Measurements from ENCODE around the gene CUEDC1.

DNA sequence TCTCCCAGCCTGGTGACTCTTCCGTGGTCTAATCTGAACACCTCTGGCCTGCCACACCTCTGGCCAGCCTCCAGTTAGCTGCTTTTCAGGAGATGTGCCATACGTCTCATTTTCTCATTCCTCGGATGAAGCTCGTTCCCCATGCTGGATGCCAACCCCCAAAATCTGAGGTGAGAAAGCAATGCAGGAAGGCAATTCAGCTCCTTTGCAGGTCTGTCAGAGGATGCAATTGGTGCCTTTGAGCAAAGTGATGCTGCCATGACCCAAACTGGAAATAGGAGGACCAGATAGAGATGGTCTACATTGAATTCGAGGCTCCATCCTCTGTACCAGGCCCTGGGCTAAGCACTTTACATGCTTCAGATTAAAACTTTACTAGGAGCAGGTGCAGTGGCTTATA lies 11.0 kb upstream of the CUEDC1 start:
- TF ChIP-seq, protein P1, sequence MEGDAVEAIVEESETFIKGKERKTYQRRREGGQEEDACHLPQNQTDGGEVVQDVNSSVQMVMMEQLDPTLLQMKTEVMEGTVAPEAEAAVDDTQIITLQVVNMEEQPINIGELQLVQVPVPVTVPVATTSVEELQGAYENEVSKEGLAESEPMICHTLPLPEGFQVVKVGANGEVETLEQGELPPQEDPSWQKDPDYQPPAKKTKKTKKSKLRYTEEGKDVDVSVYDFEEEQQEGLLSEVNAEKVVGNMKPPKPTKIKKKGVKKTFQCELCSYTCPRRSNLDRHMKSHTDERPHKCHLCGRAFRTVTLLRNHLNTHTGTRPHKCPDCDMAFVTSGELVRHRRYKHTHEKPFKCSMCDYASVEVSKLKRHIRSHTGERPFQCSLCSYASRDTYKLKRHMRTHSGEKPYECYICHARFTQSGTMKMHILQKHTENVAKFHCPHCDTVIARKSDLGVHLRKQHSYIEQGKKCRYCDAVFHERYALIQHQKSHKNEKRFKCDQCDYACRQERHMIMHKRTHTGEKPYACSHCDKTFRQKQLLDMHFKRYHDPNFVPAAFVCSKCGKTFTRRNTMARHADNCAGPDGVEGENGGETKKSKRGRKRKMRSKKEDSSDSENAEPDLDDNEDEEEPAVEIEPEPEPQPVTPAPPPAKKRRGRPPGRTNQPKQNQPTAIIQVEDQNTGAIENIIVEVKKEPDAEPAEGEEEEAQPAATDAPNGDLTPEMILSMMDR (IDR thresholded peaks at IDR 0.05) = no peak
- TF ChIP-seq EP300 (IDR thresholded peaks at IDR 0.05) (no peak), POLR2A (IDR thresholded peaks at IDR 0.05) (no peak), POLR2AphosphoS5 (IDR thresholded peaks at IDR 0.05) (no peak)
